Measurements from ENCODE around the gene PAM.

- TF ChIP-seq POLR2AphosphoS5 (IDR thresholded peaks at IDR 0.05; ENCODE audit: low read depth, low read length) (no peak), TAF1 (IDR thresholded peaks at IDR 0.05; ENCODE audit: borderline replicate concordance, insufficient read depth, low read length) (no peak), SIN3A (IDR thresholded peaks at IDR 0.05; ENCODE audit: borderline replicate concordance, insufficient read depth, low read length) (no peak)
Measured at GRCh38 chr5:102879741-102880140, 124.6 kb downstream of the PAM start.

All from PFSK-1 (cell line).